GM19238 (cell line): Measurements from ENCODE around the gene ARHGEF11.

Experiments
- DNase-seq: peaks from one replicate; pipeline ENCODE4 v3.0.0; 2011; ENCODE audit warnings: low spot score; ENCODE audit not compliant: insufficient read length

ARHGEF11 gene

GRCh38 chr1:157047062-157047410, 1.5 kb upstream of the ARHGEF11 start:
- no peak for DNase-seq

- no peak for DNase-seq
These were observed 1.2 kb downstream of the ARHGEF11 start for GRCh38 chr1:157044326-157044725.

GRCh38 chr1:157043685-157044084, 1.9 kb downstream of the ARHGEF11 start:
- DNase-seq: no peak

GRCh38 chr1:157042846-157043245, 2.7 kb downstream of the ARHGEF11 start:
- DNase-seq: no peak

GRCh38 chr1:157040802-157041201, 4.7 kb downstream of the ARHGEF11 start:
- no peak for DNase-seq

GRCh38 chr1:157035121-157035520, 10.4 kb downstream of the ARHGEF11 start:
- DNase-seq: no peak

GRCh38 chr1:157034137-157034800, 11.3 kb downstream of the ARHGEF11 start:
- no peak for DNase-seq

GRCh38 chr1:157033357-157033876, 12.1 kb downstream of the ARHGEF11 start:
- no peak for DNase-seq

GRCh38 chr1:157032303-157032702, 13.2 kb downstream of the ARHGEF11 start:
- DNase-seq: no peak

GRCh38 chr1:157030728-157031127, 14.8 kb downstream of the ARHGEF11 start:
- no peak for DNase-seq

- DNase-seq: no peak
These were observed 16.9 kb downstream of the ARHGEF11 start for GRCh38 chr1:157028674-157029073.

- DNase-seq: no peak
These were observed 19.7 kb downstream of the ARHGEF11 start for GRCh38 chr1:157025856-157026255.

GRCh38 chr1:157025385-157025784, 20.2 kb downstream of the ARHGEF11 start:
- no peak for DNase-seq

GRCh38 chr1:157021688-157022087, 23.9 kb downstream of the ARHGEF11 start:
- no peak for DNase-seq

- DNase-seq: no peak
These were observed 26.1 kb downstream of the ARHGEF11 start for GRCh38 chr1:157019457-157019856.

GRCh38 chr1:157011845-157012244, 33.7 kb downstream of the ARHGEF11 start:
- DNase-seq: no peak

- no peak for DNase-seq
These were observed 37.0 kb downstream of the ARHGEF11 start for GRCh38 chr1:157008502-157008901.

- DNase-seq: no peak
These were observed 38.2 kb downstream of the ARHGEF11 start for GRCh38 chr1:157007306-157007705.

- no peak for DNase-seq
These were observed 38.9 kb downstream of the ARHGEF11 start for GRCh38 chr1:157006676-157007075.

- no peak for DNase-seq
These were observed 39.6 kb downstream of the ARHGEF11 start for GRCh38 chr1:157005965-157006364.

- no peak for DNase-seq
These were observed 40.7 kb downstream of the ARHGEF11 start for GRCh38 chr1:157004806-157005205.

- DNase-seq: no peak
These were observed 41.2 kb downstream of the ARHGEF11 start for GRCh38 chr1:157004327-157004726.

- no peak for DNase-seq
These were observed 44.2 kb downstream of the ARHGEF11 start for GRCh38 chr1:157001304-157001703.

- no peak for DNase-seq
These were observed 44.9 kb downstream of the ARHGEF11 start for GRCh38 chr1:157000686-157001085.
